Fibroblast of skin of right quadriceps (primary cell): ENCODE measurements around the gene ELOVL2.

Experiments used
- DNase-seq: peaks from one replicate; pipeline ENCODE4 v3.0.0-alpha.2; 2013

ELOVL2 gene

DNA sequence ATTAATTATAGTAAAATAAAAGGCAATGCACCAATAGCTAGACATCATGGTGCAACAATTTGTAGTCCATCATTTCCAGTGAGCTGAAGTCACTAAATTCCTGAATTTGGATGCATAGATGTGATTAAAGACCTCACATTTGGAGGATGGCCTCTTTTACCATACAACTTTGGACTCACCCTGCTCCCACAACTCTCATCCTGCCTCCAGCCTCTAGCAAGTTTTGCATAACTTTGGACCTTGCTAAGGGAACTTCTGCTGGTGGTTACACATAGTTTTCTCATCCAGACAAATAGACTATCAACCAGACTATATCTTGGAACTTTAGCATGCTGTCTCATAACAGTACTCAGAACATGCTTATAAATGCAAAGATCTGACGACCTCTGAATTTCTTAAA, 12.8 kb upstream of the ELOVL2 start:
- DNase-seq = no peak

DNA sequence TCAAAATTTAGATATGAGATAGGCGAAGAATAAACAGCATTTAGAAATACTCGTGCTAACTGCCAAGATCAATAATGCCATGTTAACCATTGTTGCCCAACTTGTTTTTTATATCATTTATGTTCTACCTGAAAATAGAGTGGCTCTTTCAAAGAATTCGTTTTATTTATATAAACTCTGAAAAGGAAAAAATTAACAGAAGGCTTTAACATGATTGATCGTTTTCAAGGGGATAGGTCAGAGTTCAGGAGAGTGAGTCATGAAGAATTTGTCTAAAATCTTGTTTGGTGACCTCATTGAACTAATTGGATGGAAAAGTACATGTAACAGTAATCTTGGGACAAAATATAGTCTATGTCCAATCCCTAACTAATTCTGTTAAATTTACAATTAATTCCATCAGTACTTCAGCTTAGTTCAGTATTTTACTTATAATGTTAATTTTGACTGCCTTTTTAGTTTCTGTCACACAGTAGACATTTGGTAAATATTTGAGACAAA, 11.1 kb upstream of the ELOVL2 start:
- DNase-seq = peak; percentile 17

DNA sequence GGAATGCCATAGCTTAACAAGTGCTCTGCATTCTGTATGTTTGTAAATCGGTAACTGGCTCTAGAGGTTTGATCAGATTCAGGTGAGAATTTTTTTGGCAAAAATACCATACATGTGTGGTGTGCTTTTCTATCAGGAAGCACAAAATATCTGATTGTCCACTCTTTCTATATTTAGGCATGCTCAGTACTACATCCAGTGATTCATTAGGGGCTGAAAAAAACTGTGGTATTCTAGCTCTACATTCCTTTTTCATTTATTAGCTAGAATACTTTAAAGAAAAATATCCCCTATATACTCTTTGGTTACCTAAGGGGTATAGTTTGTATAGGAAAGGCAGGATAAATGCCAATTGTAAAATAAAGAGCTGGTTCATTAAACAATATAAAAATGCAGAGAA, 10.6 kb upstream of the ELOVL2 start:
- DNase-seq = peak; percentile 31

DNA sequence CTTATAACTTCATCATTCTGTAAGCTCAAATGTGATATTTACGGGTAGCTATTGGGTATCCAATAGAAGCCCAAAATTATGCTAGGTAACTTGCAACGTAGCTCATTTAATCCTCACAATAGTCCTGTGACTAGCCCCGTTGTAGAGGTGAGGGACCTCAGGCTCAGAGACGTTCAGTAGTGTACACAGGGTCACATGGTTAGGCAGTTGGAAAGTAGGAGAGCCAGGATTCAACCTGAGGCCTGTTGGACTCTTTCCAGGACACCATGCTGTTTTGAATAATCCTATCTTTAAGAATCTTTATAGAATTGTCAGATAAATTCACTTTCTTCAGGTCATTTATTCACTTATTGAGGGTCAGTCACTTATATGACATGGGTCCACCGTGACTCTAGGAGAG, 9.2 kb upstream of the ELOVL2 start:
- DNase-seq = no peak

DNA sequence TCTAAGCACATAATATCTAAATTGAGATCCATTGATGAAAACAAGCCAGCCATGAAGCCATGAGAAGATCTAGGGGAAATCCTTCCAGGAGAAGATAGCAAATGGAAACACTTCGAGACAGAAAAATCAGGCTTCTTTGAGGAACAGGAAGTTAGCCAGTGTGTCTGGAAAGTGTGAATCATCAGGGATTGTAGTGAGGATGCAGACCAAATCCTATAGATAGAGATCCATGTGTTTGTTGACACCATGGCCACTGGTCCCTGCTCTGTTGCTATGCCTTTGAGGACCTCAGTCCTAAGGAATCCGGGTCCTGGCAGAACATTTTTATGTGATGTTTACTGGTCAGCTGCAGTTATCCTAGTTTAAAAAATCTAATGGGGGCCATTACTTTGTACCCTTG, 6.6 kb upstream of the ELOVL2 start:
- peak; percentile 60 for DNase-seq

GRCh38 chr6:11044712-11045167, 635 bp upstream of the ELOVL2 start:
- DNase-seq = no peak

- DNase-seq = peak; percentile 27
Observed at GRCh38 chr6:11043378-11043960, 636 bp downstream of the ELOVL2 start.

GRCh38 chr6:11042750-11043377, 1.2 kb downstream of the ELOVL2 start:
- DNase-seq = peak; percentile 27

DNA sequence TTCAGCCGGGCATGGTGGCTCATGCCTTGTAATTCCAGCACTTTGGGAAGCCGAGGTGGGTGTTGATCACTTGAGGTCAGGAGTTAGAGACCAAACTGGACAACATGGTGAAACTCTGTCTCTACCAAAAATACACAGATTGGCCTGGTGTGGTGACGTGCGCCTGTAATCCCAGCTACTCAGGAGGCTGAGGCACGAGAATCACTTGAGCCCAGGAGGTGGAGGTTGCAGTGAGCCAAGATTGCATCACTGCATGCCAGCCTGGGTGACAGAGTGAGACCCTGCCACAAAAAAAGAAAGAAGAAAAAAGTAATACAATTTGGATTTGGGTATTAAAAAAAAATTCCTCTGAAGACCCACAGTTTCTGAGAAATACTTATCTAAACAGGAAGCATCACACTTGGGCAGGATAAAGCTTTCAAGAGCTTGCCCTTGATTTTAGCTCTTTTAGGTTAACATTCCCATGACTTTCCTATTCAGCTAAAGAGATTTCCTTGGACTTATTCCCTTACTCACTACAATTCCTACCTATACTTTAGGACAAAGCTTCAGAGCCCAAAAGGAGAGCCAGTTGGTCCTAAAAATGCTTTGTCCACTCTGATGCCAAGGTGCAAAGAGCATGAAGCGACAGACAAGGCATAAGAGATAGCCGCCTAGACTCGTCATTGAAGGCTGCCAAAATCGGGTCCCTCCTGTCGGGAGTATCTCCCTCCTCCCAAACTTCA, 1.9 kb downstream of the ELOVL2 start:
- no peak for DNase-seq

DNA sequence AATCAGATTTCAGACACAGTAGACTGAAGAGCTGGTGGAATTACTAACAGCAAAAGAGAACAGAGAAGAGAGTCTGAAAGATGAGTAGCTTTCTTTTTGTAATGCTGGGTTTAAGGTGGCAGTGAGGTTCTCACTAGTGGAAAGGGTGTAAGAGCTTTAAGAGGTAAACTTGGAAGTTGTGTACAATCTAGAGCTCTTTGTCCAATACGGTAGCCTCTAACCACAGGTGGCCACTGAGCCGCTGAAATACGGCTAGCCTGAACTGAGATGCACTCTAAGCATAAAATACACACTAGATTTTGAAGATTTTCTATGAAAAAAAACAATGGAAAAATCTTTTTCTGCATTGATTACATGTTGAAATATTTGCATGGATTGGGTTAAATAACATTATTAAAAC, 4.0 kb downstream of the ELOVL2 start:
- DNase-seq = no peak

DNA sequence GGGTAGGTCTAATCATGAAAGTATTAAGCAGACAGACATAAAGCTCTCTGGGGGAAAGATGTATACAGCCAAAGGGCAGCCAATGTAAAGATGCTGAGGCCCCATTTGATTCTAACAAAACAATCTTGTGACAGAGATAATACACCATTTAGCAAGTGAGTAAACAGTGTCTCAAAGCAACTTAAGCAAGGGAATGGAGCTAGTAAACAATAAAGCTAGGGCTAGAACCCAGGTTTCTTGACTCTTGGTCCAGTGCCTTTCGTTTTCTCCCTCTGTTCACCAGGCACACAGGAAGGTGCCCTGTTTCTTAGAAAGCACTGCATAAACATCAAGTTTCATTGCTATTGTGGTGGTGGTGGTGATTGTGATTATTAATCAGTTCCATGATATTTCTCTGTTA, 5.1 kb downstream of the ELOVL2 start:
- no peak for DNase-seq

GRCh38 chr6:11036977-11037430, 7.1 kb downstream of the ELOVL2 start:
- DNase-seq = no peak

DNA sequence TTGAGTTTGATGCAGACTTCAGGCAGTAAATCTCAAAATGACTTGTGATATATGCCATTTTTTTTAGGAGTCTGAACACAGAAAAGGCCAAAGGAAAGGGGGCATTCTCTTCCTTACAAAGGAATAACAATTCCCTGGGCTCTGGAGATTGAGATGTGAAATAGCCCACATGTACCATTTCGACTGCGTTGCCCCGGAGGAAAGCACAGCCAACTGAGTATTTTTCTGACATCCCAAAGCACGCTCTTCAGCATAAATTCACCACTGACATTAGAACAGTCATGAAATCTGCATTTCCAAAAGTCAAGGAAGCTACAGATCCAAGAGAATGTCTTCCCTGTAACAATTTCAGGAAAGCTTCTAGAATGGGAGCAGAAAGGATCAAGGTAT, 7.8 kb downstream of the ELOVL2 start:
- DNase-seq = no peak

GRCh38 chr6:11035616-11036350, 8.3 kb downstream of the ELOVL2 start:
- no peak for DNase-seq

- DNase-seq = peak; percentile 86
Observed at GRCh38 chr6:11033825-11034224, 10.3 kb downstream of the ELOVL2 start.

DNA sequence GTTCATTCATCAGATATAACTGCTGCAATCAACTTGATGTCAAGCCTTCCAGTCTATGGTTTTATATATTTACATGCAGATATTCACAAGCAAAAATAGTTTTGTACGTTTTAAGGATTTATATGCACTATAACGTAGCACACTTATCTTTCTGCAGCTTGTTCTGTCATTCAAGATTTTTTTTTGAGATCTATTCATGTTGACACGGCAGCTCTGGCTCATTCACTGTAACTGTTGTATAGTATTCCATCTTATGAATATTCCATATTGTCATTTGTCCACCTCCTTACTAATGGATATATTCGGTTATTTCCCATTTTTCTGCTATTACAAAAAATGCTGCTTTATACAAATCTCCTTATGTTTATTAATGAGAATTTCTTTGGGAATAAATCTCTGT, 13.2 kb downstream of the ELOVL2 start:
- no peak for DNase-seq

DNA sequence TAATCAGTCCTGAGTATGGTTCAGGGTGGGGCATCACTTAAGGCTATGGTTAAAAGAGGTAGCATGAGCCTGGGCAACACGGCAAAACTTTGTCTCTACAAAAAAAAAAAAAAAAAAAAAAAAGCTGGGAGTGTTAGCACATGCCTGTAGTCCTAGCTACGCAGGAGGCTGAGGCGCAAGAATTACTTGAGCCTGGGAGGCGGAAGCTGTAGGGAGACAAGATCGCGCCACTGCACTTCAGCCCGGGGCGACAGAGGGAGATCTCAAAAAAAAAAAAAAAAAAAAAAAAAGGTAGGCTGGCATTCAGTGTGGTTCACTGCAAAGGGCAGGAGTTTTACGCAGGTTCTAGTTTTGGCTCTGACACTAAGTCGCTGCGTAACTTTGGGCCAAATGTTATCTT, 15.1 kb downstream of the ELOVL2 start:
- DNase-seq = no peak

GRCh38 chr6:11027565-11028110, 16.5 kb downstream of the ELOVL2 start:
- no peak for DNase-seq

DNA sequence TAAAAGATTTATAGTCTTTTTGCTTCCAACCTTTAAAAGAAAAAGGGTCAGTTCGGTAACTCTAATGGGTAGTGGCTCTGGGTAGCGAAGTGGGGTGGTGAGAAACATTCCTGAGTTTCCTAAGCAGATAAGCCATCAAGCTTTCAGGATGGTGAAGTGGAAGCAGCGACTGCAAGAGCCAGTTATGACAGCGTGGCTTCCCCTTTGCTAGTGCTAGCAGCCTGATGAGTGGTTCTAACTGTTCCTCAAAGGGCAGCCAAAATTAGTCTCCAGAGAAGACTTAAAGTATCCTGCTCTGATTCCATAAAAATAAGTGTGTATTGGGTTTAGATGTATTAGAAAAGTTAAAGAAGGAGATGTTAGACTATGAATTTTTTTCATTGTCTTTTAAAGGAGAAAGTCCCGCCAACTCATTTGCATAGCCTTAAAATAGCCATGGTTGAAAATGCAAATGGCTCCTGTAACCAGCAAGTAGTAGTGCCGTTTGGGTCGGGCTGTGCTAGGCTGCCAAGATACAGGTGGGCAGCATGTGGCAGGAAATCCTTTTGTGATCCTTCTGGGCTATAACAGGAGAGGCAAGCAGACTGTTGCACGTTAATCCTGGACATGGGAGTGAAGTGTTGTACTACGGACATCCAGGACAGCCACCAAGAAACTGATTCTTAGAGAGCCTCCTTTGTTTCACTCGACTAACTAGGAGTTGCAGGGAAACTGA, 18.0 kb downstream of the ELOVL2 start:
- DNase-seq = no peak

- no peak for DNase-seq
Observed at GRCh38 chr6:11025130-11025529, 19.0 kb downstream of the ELOVL2 start.

DNA sequence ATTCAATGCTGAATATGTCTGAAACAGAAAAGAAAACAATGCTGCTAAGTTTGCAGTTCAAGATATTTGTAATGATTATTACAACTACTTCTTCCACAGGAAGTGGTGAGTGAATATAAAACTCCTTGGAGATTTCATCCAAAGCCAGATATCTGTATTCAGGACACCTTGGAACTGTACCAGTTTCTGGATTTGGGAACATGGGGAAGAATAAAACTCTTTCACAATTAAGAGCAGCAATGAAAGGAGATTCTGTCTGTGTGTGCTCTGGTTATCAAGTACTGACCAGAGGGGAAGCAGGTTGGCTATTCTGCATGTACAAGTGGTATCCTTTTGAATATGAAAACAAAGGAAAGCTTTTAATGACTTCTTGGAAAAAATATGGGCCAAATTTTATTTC, 21.1 kb downstream of the ELOVL2 start:
- DNase-seq = peak; percentile 54

- no peak for DNase-seq
Observed at GRCh38 chr6:11021714-11022113, 22.4 kb downstream of the ELOVL2 start.
